ENCODE measurements around the gene IL10RA. TPM values are rescaled to one million over a fixed set of nuclear protein-coding genes. Genes with fewer than 3 reads are reported as not detected.

The IL10RA gene
- total RNA-seq, 1 donor from 2014 or later = 6.2 TPM

Other genes with a start within 250 kb of the IL10RA start
- 0.83 TPM for gene DSCAML1, start 189.2 kb upstream of the IL10RA start, total RNA-seq
- gene FXYD2, start 161.7 kb upstream of the IL10RA start, total RNA-seq = 1.4 TPM
- gene FXYD6, start 109.7 kb upstream of the IL10RA start, total RNA-seq = 34.6 TPM
- gene TMPRSS13, start 57.0 kb upstream of the IL10RA start, total RNA-seq = not detected
- not detected for gene TMPRSS4, start 90.7 kb downstream of the IL10RA start, total RNA-seq
- gene SMIM35, start 100.6 kb downstream of the IL10RA start, total RNA-seq = not detected
- gene SCN4B, start 166.4 kb downstream of the IL10RA start, total RNA-seq = 12.0 TPM
- 17.6 TPM for gene SCN2B, start 190.2 kb downstream of the IL10RA start, total RNA-seq
- 2.7 TPM for gene JAML, start 238.6 kb downstream of the IL10RA start, total RNA-seq